EH (cell line): ENCODE measurements around the gene CCDC117.
A peak's percentile ranks its signal among the peaks of the same experiment; 100 is the strongest.

ENCODE experiments used
- DNase-seq: peaks from one replicate; pipeline ENCODE4 v3.0.0-alpha.2; 2015; ENCODE audit warnings: low read depth

Gene CCDC117

DNA sequence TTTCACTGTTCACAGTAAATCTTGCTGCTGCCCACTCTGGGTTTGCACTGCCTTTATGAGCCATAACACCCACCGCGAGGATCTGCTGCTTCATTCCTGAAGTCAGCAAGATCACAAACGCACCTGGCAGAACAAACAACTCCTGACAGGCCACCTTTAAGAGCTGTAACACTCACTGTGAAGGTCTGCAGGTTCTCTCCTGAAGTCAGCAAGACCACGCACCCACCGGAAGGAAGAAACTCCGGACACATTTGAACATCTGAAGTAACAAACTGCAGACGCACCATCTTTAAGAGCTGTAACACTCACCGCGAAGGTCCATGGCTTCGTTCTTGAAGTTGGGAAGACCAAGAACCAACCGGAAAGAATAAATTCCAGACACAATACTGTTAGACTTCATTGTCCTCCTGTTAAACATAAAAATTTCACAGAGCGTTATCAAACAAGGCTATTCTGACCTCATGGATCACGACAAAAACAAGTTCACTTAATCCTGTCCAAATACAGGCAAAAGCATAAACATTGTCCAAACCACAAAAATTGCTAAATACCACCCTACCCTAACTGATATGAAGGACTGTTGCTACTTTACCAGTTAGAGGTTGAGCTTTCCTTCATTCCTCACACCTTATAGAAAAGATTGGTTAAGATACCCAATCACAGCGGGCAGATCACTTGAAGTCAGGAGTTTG lies 3.0 kb upstream of the CCDC117 start:
- DNase-seq = no peak

DNA sequence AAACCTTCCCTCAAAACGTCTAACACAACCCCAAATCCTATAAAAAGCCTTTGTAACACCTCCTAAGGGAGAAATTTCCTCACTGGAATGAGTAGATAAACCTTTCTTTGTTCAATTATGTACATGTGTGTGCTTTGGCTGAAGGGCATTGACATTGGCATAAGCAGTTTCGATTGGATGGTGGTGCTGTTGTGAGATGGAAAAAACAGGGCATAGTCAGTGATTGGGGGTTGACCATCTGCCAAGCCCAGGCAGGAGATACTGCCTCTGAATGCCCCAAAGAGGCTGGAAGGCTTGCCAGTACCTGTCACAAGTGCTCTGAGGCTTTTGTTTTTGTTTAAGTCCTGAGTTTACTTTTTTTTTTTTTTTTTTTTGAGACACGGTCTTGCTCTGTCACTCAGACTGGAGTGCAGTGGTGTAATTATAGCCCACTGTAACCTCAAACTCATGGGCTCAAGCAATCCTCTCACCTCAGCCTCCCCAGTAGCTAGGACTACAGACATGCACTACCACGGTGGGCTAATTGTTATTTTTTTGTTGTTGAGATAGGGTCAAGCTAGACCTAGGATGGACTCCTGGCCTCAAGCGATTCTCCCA lies 1.2 kb upstream of the CCDC117 start:
- DNase-seq = no peak

DNA sequence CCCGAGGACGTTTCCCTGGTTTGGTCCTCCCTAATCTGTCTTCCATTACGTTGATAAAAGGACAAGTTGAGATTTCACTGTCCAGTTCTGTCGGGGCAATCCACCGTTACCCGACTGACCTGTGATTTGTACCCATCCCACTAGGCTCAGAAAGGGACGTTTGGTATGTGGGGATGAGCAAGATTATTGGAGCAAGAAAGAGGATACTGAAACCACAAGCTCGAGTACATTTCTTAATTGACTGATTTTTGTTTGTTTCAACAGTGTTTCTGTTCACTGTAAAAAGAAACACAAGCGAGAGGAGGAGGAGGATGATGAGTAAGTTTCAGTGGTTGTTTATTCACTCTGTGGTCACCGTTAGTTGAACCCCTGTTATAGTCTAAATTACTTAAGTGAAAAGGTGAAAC lies 969 bp downstream of the CCDC117 start:
- DNase-seq = no peak

DNA sequence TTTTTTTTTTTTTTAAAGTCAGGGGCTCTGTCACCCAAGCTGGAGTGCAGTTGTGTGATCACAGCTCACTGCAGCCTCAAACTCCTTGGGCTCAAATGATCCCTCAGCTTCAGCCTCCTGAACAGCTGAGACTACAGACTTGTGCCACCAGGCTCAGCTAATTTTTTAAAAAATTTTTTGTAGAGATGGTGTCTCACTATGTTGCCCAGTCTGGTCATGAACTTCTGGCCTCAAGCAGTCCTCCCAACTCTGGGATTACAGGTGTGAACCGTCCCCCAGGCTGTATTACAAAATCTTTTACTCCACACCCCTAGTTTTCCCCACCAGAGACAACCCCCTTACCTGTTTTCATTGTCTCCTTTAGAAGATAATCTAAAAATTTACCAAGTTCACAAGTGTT lies 1.9 kb downstream of the CCDC117 start:
- DNase-seq = no peak

DNA sequence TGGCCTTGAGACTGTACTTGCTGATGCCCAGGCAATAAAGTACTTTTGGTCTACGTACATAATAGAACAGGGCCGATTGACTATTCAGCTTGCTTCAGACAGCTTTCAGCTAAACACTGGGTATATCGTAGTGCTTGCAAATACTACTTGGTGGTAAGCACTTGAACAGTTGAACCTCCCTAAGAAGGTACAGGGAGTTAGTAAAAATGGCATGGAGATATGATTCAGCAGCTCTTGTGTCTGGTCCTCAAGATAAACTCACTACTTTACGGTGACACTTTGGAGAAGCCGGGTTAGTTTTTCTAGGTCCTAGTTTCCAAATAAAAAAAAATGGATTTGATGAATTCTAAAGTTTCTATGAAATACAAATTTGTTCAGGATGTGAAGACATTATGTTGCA lies 7.3 kb downstream of the CCDC117 start:
- no peak for DNase-seq

DNA sequence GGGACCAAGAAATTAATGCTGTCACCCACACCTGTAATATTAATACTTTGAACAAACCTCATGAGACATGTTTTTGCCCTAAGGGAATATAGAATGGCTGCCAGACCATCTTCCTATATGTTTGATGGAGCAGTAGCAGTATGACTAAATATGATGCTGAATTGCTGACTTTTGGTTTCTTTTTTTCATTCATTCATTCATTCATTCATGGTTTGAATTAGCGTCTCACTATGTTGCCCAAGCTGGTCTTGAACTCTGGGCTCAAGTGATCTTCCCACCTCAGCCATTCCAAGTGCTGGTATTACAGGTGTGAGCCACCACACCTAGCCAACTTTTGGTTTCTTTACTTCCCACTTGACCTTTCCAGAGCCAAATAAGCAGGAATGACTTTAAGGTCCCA lies 7.8 kb downstream of the CCDC117 start:
- no peak for DNase-seq

DNA sequence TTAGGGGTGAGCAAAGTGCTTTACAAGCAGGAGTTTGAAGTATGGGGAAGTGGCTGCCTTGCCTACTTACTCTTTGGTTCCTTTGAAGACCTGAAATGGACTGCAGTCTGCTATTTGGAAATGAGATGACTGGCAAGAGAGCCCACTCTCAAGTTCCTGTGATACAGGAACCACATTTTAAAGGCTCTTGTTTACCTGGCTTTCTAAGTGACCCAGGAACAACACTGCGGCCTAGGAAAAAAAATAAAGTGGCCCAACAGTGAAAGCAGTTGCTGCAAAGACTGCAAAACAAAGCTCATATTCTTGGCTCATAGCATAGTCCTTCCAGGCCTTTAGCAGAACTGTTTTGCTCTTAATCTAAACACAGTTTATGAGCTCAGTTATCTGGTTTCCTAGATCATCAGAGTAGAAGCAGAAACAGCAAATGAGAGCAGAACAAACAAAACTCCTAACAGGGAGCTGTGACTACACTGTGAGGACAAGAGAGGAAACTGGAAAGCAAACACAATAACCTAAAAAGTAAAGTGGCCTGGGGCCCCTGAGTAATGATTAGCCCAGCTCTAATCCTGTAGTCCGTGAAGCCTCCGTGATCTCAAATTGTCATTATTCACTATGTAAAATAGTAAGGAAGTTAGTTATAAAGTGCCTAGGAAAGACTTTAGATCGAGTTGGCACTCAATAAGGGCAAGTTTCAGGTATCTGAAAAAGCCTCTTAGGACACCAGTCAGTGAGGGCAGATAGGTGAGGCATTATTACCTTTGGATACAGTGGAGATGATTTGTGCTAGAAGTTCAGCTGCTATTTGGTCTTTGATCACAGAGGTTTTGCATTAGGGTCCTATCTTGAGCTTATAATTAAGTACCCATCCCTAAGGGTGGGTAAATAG lies 11.5 kb downstream of the CCDC117 start:
- DNase-seq = no peak

DNA sequence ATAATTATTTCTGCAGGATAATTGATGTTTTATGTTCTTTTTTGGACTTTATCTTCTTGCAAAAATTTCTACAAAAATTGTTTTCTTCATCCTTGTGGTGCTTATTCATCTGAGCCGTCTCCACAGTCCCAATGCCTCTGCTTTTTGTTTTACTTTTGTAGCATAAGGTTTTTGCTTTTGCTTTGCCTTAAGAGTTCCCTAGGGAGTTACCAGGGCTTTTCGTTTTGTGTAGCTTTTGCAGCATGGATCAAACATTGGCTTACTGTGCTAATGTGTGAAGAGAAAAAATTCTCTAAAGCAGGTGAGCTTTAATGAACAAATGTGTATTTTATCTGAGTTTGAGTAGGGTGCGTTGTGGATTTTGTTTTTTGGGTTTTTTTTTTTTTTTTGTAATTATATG lies 16.1 kb downstream of the CCDC117 start:
- DNase-seq = no peak

DNA sequence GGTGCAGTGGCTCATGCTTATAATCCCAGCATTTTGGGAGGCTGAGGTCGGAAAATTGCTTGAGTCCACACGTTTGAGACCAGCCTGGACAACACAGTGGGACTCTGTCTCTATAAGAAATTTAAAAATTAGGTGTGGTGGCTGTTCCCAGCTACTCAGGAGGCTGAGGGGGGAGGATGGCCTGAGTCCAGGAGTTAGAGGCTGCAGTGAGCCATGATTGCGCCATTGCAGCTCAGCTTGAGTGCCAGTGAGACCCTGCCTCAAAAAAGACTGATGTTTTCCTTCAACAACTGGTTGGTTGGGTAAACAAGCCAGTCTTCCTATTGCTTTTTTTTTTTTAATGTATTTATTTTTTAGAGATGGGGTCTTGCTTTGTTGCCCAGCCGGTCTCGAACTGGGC lies 18.6 kb downstream of the CCDC117 start:
- no peak for DNase-seq

DNA sequence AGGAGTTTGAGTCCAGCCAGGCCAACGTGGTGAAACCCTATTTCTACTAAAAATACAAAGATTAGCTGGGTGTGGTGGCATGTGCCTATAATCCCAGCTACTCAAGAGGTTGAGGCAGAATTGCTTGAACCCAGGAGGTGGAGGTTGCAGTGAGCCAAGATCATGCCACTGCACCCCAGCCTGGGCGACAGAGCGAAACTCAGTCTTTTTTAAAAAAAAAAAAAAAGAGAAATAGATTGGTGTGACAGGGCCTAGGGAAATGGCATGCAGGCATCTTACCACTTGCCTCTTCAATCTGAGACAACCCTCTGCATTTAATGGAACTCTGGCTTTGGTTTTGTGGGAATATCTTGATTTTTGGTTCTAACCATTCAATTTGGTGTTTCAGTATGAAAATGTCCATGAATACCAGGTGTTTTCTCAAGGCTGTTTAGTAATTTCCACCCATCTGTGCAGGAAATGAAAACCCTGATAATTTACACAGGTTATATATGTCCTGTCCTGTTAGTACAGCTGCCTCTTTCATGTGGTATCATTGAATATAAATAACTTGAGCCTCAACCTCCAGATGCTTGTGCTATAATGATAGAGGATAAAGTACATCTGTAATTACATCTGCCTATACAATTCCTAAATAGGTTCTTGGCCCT lies 19.5 kb downstream of the CCDC117 start:
- no peak for DNase-seq

DNA sequence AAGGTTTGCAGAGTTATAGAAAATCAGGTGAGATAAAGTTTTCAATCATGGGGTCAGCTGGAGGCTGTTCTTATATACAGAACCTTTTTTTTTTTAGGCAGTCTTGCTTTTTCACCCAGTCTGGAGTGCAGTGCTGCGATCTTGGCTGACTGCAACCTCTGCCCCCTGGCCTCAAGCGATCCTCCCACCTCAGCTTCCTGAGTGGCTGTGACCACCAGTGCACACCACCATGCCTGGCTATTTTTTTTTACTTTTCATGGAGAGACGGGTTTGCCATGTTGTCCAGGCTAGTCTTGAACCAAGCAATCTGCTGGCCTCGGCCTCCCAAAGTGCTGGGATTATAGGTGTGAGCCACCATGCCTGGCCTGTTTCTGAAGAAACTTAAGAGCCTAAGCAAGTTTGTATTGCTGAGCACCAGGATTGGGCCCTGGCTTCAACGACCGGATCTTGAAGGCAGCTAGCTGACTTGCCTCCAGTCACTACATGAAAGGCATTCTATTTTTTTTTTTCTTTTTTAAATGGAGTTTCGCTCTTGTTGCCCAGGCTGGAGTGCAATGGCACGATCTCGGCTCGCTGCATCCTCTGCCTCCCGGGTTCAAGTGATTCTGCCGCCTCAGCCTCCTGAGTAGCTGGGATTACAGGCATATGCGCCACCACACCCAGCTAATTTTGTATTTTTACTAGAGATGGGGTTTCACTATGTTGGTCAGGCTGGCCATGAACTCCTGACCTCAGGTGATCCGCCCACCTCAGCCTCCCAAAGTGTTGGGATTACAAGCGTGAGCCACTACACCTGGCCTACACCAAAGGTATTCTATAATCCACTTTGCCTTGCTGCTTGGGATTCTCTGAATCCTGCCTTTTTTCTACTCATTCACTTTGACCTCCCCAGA lies 20.2 kb downstream of the CCDC117 start:
- DNase-seq = no peak

DNA sequence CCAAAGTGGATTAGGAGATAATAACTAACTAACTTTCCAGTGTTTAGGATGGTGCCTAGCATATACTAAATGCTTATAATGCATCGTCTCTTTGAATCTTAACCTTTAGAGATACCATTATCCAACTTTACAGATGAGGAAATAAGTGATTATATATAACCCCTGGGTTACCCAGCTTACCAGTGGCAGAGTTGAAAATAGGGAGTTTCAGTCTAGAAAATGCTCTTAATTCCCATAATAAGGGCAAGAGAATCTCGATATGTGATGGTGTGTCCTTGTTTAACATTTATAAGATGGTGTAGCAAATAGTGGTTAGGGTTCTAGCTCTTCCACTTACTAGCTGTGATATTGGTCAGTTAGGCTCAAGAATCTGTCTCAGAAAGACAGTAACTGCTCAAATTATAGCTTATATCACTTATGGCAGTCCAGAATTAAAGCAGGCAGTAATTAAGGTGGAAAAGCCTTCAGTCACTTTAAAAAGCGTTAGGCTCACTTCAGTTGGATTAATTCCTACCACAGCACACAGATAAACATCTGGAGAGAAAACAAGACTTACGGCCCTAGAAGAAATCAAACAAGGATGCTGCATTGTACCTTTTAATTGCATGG lies 21.6 kb downstream of the CCDC117 start:
- DNase-seq = no peak

DNA sequence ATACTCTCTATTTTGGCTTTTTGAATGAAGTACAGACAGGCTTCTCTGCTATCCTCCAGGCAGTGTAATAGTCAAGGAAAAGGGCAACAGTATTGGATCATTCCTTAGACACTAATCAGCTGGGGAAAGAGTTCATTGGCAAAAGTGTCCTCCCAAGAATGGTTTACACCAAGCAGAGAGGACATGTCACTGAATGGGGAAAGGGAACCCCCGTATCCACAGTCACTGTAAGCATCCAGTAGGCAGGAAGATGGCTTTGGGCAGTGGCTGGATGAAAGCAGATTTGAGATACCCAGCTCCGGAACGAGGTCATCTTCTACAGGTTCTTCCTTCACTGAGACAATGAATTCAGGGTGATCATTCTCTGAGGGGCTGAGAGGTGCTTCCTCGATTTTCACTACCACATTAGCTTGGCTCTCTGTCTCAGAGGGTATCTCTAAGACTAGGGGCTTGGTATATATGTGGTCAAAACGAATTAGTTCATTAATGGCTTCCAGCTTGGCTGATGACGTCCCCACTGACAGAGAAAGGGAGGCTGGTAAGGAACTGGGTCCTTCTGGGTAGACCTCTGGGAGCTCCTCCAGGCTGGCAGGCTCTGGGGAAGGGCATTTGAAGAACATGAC lies 22.7 kb downstream of the CCDC117 start:
- DNase-seq = no peak

DNA sequence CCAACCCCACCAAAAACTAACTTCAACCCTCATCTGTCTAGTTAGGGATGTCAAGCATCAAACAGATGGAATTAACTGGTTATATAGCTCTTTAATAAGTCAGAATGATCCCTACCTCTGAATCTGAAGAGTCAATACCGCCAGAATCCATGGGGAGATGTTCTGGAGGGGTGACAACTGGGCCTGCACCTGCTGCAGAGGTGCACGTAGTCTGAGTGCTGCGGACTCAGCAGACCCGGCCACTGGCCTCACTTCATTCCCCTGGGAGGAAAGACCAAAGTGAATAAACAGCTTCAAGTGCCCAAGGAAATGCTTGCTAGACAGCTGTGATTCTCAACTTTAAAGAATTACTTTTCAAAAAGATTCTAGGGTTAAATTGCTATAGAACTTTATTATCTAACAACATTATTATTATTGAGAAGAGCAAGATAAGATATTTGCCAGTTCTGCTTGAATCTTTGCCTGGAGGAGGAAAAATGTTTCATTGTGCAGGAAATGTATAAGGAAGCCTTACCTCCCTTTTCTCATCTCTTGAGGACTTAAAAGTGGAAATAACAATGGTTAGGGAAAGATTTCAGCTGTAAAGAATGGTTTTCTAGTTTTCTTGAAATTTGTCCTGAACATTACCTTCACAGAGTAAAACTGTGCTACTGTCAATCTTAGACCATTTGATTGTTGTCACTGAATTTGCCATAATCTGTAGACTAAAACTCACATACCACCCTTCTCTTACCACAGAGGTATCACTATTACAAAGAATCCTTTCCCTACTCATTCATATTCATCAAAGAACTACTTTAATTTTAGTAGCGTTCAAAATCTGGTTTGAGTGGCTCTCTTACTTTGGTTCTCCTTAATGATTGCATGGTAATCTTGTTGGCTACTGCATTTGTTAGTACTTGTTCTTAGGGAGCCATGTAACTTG lies 23.7 kb downstream of the CCDC117 start:
- no peak for DNase-seq

DNA sequence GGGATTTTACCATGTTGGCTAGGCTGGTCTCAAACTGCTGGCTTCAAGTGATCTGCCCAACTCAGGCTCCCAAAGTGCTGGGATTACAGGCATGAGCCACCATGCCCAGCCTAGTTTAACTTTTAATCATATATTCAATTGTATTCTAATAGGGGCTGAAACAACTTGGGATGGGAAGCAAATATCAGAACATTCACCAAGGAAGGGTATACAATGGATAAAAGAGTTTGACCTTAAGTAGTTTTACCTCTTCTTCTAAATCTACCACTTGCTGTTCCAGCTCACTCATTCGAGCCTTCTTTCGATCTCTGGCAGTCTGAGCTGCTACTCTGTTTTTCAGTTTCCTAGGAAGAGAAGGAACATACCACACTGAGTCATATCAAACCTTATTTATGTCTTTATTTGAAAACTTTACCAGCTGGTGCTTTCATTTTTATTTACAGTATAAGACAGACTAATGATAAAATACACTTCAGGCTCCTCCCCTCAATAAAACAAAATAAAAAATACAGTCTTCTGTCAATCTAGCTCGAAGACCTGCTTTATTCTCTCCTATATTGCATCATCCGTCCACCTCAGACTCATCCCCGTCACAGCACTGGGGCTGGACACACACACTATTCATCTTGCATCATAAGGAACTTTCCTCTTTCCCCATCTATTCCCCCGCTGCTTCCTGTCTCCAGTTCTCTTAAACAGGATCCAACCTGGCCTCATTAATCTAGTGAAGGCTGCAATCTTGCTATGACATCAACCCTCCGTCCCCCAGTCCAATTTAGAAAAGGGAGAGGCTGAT lies 26.5 kb downstream of the CCDC117 start:
- DNase-seq = peak; percentile 96

DNA sequence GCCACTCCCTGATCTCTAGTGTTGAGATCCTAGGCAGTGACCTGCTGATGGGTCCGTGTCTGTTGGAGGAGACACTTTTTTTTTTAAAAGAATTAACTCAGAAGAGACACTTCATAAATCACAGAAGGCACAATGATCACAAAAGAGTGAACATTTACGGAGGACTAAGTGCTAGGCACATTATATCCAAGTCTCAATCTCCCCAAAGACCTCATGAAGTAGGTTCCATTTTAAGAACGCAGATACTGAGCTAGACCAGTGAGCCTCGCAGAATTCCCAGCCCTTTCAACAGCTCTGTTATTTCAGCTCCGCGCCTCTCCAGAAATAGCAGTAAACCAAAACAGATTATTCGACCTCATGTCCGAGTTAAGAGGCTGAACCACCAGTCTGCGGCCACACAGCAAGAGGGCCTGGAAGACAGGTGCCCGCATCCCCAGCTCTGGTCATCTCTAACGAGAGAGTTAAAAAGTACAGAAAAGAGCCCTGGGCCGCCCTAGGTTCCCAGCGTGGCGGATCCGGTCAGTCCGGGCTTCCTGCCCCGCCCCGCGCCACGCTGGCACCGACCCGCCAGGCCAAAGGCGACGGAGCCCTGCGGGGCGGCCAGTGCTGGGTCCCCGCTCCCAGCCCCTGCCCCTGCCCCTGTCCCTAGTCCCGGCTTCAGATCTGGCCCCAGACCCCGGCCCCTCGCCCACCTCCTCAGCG lies 27.3 kb downstream of the CCDC117 start:
- DNase-seq = peak; percentile 76

DNA sequence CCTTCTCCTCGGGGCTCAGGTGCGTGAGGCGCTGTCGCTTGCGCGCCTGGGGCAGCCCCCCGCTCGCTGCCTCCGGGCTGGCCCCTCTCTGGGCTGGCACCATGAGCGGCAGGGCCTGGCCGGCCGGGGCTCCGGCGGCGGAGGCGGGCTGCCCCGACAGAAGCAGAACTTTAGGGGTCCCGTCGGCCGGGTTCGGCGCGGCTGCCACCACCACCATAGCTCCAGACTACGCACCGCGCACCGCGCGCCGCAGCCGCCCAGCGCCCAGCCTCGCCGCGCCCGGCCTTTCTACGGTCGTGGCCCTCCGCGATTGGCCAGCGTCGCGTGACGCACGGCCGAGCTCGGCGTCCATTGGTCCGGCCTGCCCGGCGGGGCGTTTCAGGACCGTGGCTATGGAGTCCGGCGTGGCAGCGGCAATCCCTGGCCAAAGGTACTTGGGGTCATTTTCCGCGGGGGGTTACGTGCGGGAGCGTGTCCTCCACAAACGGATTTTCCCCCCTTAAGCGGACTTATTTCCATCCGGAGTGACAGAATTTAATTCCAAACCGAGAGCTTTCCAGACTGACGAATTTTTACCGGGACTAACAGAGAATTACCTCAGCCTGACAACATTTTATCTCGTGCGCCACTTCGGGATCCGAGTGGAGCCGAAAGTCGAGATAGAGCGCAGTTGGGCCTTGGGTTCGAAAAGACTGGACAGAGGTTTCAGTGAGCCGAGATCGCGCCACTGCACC lies 28.0 kb downstream of the CCDC117 start, which contains the start of gene XBP1:
Gene XBP1, minus strand, starts transcription at position 262 of the 734 bp plus-strand sequence.
- peak; percentile 94 for DNase-seq
